Body of pancreas (tissue), 4 donors: Measurements from ENCODE around the gene AFF2. TPM values are rescaled to one million over a fixed set of nuclear protein-coding genes. Genes with fewer than 3 reads are reported as not detected.

Experiments
- ATAC-seq: fragments of 150-250 bp; one replicate; pipeline ENCODE4 v1.9.1; 2016
- DNase-seq, 4 donors: peaks; one replicate each; pipeline ENCODE4 v3.0.0-alpha.2; 2019
- H3K27ac ChIP-seq, 4 donors: fragments of 200-600 bp; sonication (generic); 1 replicate in 3 of 4; 2 replicates in 1 of 4; pipeline versions ENCODE4 v1.5.1 to v1.6.1; 2016 to 2019; ENCODE audit warnings: mild to moderate bottlenecking in 1 of 4, mixed read lengths in 1 of 4, moderate library complexity in 1 of 4
- H3K27me3 ChIP-seq, 2 donors: fragments of 200-600 bp; sonication (generic); one replicate each; pipeline ENCODE4 v1.6.0; 2016; ENCODE audit warnings: mild to moderate bottlenecking in 1 of 2
- H3K36me3 ChIP-seq, 2 donors: fragments of 200-600 bp; sonication (generic); replicated peaks in 1 of 2; 2 replicates each; pipeline ENCODE4 v1.5.1; 2016; ENCODE audit warnings: low read depth in 2 of 2; ENCODE audit not compliant: insufficient read depth in 1 of 2
- H3K4me1 ChIP-seq: fragments of 200-600 bp; sonication (generic); one replicate; pipeline ENCODE4 v1.6.0; 2016
- H3K4me3 ChIP-seq, 2 donors: fragments of 200-600 bp; sonication (generic); 1 replicate in 1 of 2; 2 replicates in 1 of 2; pipeline ENCODE4 v1.5.1; 2016 to 2019
- H3K9me3 ChIP-seq, 3 donors: fragments of 200-600 bp; sonication (generic); 1 replicate in 2 of 3; 2 replicates in 1 of 3; pipeline ENCODE4 v1.5.1; 2016
- POLR2A ChIP-seq, 3 donors: fragments of 450-650 bp; IDR thresholded peaks; one replicate each; pipeline ENCODE4 v1.6.1; 2016; ENCODE audit warnings: antibody characterized with exemption in 3 of 3, mild to moderate bottlenecking in 2 of 3
- WGBS, 2 donors: methylation state at CpG; one replicate each; pipeline ENCODE4 v1.1.5; 2017; 5-methylcytosine and 5-hydroxymethylcytosine counted together
- intact Hi-C: fragments of 100-400 bp; cut with DNase I; formaldehyde crosslinking; loops from one replicate; pipeline ENCODE4 v1.15.1; 2023
- total RNA-seq, 2 donors: library from RNA; depleted of rRNA; stranded (reverse); fragments of >200 nt; gene quantifications; one replicate each; pipeline ENCODE4 v1.1.0, GENCODE V29; 2016
- TF ChIP-seq, protein P1 (sequence below), 7 experiments: fragments of 450-650 bp in 4 of 7; fragments of 200-600 bp in 3 of 7; sonication (generic) in 3 of 7; IDR thresholded peaks; one replicate each; pipeline ENCODE4 v1.5.1; 2016 to 2019; ENCODE audit warnings: antibody characterized with exemption in 7 of 7

Gene AFF2
- total RNA-seq, 2 donors from 2014 or later: 0.99 to 2.1 TPM

- TF ChIP-seq, protein P1, sequence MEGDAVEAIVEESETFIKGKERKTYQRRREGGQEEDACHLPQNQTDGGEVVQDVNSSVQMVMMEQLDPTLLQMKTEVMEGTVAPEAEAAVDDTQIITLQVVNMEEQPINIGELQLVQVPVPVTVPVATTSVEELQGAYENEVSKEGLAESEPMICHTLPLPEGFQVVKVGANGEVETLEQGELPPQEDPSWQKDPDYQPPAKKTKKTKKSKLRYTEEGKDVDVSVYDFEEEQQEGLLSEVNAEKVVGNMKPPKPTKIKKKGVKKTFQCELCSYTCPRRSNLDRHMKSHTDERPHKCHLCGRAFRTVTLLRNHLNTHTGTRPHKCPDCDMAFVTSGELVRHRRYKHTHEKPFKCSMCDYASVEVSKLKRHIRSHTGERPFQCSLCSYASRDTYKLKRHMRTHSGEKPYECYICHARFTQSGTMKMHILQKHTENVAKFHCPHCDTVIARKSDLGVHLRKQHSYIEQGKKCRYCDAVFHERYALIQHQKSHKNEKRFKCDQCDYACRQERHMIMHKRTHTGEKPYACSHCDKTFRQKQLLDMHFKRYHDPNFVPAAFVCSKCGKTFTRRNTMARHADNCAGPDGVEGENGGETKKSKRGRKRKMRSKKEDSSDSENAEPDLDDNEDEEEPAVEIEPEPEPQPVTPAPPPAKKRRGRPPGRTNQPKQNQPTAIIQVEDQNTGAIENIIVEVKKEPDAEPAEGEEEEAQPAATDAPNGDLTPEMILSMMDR (IDR thresholded peaks at IDR 0.05): no peak
- no peak for TF ChIP-seq POLR2A (IDR thresholded peaks at IDR 0.05)
- Histone ChIP-seq H3K4me3 (no peak overlapping the region), H3K36me3 (no peaks in the 10 kb centered on the region), H3K4me1 (no peaks in the 10 kb centered on the region), H3K27me3 (no peaks in the 10 kb centered on the region), H3K27ac (no peak overlapping the region), H3K9me3 (no peaks in the 10 kb centered on the region)
- WGBS, 2 donors: 75 to 85% methylated on average over 4 of the region's 4 CpGs
- ATAC-seq (no peak), DNase-seq (no peak)
- intact Hi-C loops: no loop called here
Observed at GRCh38 chrX:148572337-148572736, 71.9 kb downstream of the AFF2 start.

DNA sequence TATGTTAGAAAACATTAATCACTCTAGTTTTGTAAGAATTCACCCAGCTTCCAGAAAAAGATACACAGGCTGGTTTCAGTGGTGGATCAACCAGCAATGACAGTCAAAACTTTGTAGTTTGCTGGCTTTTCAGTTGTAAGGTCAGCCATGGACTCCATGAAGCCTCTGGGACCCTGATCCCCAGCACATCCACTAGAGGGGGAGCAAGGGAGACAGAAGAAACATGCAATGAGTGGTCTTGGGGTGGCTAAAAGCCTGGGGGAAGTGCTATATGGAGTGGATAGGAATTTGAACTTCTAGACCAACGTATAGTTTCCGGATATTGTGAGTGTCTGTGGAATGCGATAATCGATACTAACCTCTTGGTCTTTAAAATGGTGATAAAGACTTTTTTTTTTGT is 72.7 kb downstream of the AFF2 start:
- 79 to 83% methylated on average over 4 of the region's 4 CpGs for WGBS, 2 donors
- H3K9me3 ChIP-seq: no peaks in the 10 kb centered on the region
- ATAC-seq (no peak), DNase-seq (no peak)
- H3K36me3 ChIP-seq: no peaks in the 10 kb centered on the region
- intact Hi-C loops: no loop called here
- TF ChIP-seq, protein P1 (IDR thresholded peaks at IDR 0.05): no peak
- no peak for TF ChIP-seq POLR2A (IDR thresholded peaks at IDR 0.05)
- H3K27me3 ChIP-seq: no peaks in the 10 kb centered on the region
- no peak overlapping the region for H3K27ac ChIP-seq
- H3K4me3 ChIP-seq: no peak overlapping the region
- no peaks in the 10 kb centered on the region for H3K4me1 ChIP-seq

DNA sequence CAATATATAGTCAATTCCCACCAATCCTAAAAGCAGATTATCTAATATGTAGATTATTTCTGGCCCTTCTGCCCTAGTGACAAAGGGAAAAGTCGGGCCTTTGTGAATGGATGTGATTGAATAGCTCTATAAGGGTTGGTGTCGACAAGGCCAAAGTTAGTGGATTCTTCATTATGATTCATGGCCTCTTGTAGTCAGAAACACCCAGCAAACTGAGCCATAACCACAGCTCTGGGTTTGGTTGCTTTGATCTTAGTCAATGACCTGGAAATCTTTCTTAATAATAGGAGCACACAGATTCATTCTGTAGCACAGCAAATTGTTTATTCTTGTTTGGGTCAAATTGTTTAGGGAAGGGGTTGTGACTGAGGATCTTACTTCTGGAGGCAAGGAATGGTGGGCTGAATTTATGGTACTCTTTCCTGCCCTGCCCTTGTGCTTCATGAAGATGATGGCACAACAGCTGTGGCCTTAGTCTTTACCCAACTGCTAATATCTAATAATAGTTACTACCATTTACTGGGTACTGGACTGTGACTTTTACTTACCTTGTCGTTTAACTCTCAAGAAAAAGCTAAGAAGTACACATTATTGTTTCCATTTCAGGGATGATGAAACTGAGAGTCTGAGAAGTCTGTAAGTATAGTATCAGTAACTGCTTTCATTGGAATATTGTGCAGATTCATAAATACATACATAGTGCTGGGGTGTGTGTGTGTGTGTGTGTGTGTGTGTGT is 74.0 kb downstream of the AFF2 start:
- Histone ChIP-seq H3K9me3 (no peaks in the 10 kb centered on the region), H3K36me3 (no peaks in the 10 kb centered on the region), H3K4me1 (no peaks in the 10 kb centered on the region), H3K27ac (no peak overlapping the region), H3K4me3 (no peak overlapping the region), H3K27me3 (no peaks in the 10 kb centered on the region)
- DNase-seq: no peak
- TF ChIP-seq, protein P1 (IDR thresholded peaks at IDR 0.05): no peak
- no peak for TF ChIP-seq POLR2A (IDR thresholded peaks at IDR 0.05)
- 55 to 60% methylated on average over 3 of the region's 3 CpGs for WGBS, 2 donors
- intact Hi-C loops: no loop called here
- no peak for ATAC-seq

- no peak for ATAC-seq
Observed at GRCh38 chrX:148576396-148576795, 76.0 kb downstream of the AFF2 start.

More at GRCh38 chrX:148576396-148576795, 76.0 kb downstream of the AFF2 start:
- no peak for DNase-seq
- H3K27ac ChIP-seq: no peak overlapping the region
- no peaks in the 10 kb centered on the region for H3K9me3 ChIP-seq
- no peaks in the 10 kb centered on the region for H3K4me1 ChIP-seq
- 71 to 78% methylated on average over 6 of the region's 6 CpGs for WGBS, 2 donors
- no peak for TF ChIP-seq POLR2A (IDR thresholded peaks at IDR 0.05)
- TF ChIP-seq, protein P1 (IDR thresholded peaks at IDR 0.05): no peak
- intact Hi-C loops: no loop called here
- no peaks in the 10 kb centered on the region for H3K27me3 ChIP-seq
- H3K36me3 ChIP-seq: no peaks in the 10 kb centered on the region
- H3K4me3 ChIP-seq: no peak overlapping the region
